H9 (cell line): ENCODE results near the gene DHPS. TPM values are rescaled to one million over a fixed set of nuclear protein-coding genes. Genes with fewer than 3 reads are reported as not detected.

Source experiments
- DNase-seq: peaks from one replicate; pipeline ENCODE4 v3.0.0-alpha.2; 2017
- H2AFZ ChIP-seq: one replicate; pipeline ENCODE4 v1.6.1; 2013; ENCODE audit warnings: mild to moderate bottlenecking, low read length, control low read depth, moderate library complexity
- H2AK5ac ChIP-seq: 2 replicates; pipeline ENCODE4 v1.6.1; 2013; ENCODE audit warnings: low read length, control low read depth, mixed read lengths; ENCODE audit not compliant: insufficient read length
- H2BK120ac ChIP-seq: one replicate; pipeline ENCODE4 v1.6.1; 2013; ENCODE audit warnings: low read depth, mild to moderate bottlenecking, low read length, control low read depth, inconsistent platforms; ENCODE audit not compliant: poor library complexity, severe bottlenecking
- H2BK12ac ChIP-seq: 2 replicates; pipeline ENCODE4 v1.6.1; 2013; ENCODE audit warnings: low read length, control low read depth, mixed read lengths, low read depth; ENCODE audit not compliant: insufficient read length
- H2BK15ac ChIP-seq: 2 replicates; pipeline ENCODE4 v1.6.1; 2013; ENCODE audit warnings: low read depth, low read length, control low read depth
- H2BK20ac ChIP-seq: one replicate; pipeline ENCODE4 v1.6.1; 2013; ENCODE audit warnings: low read depth, mild to moderate bottlenecking, low read length, control low read depth, inconsistent platforms; ENCODE audit not compliant: poor library complexity, severe bottlenecking
- H2BK5ac ChIP-seq: 2 replicates; pipeline ENCODE4 v1.6.1; 2013; ENCODE audit warnings: low read length, control low read depth, mixed read lengths; ENCODE audit not compliant: insufficient read length
- H3K14ac ChIP-seq: 2 replicates; pipeline ENCODE4 v1.6.1; 2013; ENCODE audit warnings: low read length, control low read depth; ENCODE audit not compliant: insufficient read depth
- H3K18ac ChIP-seq: 2 replicates; pipeline ENCODE4 v1.6.1; 2013; ENCODE audit warnings: low read depth, mild to moderate bottlenecking, mixed read lengths, low read length, control low read depth; ENCODE audit not compliant: insufficient read length
- H3K23ac ChIP-seq: 2 replicates; pipeline ENCODE4 v1.6.1; 2013; ENCODE audit warnings: low read length, control low read depth, mixed read lengths, low read depth; ENCODE audit not compliant: insufficient read length
- H3K23me2 ChIP-seq: 2 replicates; pipeline ENCODE4 v1.6.1; 2013; ENCODE audit warnings: low read depth, mild to moderate bottlenecking, mixed read lengths, low read length, control low read depth; ENCODE audit not compliant: insufficient read length, poor library complexity, severe bottlenecking
- H3K27ac ChIP-seq: 2 replicates; pipeline ENCODE4 v1.5.1; 2013; ENCODE audit warnings: low read length, control low read depth, mixed read lengths, low read depth; ENCODE audit not compliant: insufficient read length
- H3K27me3 ChIP-seq: 2 replicates; pipeline ENCODE4 v1.6.1; 2013; ENCODE audit warnings: low read length, control low read depth, inconsistent platforms; ENCODE audit not compliant: insufficient read depth
- H3K4ac ChIP-seq: 2 replicates; pipeline ENCODE4 v1.6.1; 2013; ENCODE audit warnings: low read depth, mild to moderate bottlenecking, control low read depth, inconsistent platforms, low read length, moderate library complexity
- H3K4me1 ChIP-seq: 2 replicates; pipeline ENCODE4 v1.6.1; 2013; ENCODE audit warnings: low read length, control low read depth, inconsistent platforms; ENCODE audit not compliant: insufficient read depth
- H3K4me2 ChIP-seq: 2 replicates; pipeline ENCODE4 v1.6.1; 2013; ENCODE audit warnings: low read length, control low read depth, mixed read lengths; ENCODE audit not compliant: insufficient read length, insufficient read depth
- H3K56ac ChIP-seq: 2 replicates; pipeline ENCODE4 v1.6.1; 2013; ENCODE audit warnings: low read depth, mild to moderate bottlenecking, mixed read lengths, low read length, control low read depth; ENCODE audit not compliant: insufficient read length
- H3K79me1 ChIP-seq: 2 replicates; pipeline ENCODE4 v1.6.1; 2013; ENCODE audit warnings: low read depth, mild to moderate bottlenecking, moderate library complexity, low read length, control low read depth, inconsistent platforms; ENCODE audit not compliant: insufficient read depth, poor library complexity, severe bottlenecking
- H3K79me2 ChIP-seq: 2 replicates; pipeline ENCODE4 v1.6.1; 2013; ENCODE audit warnings: low read length, control low read depth, inconsistent platforms; ENCODE audit not compliant: insufficient read depth
- H3K9ac ChIP-seq: 2 replicates; pipeline ENCODE4 v1.6.1; 2013; ENCODE audit warnings: low read length, control low read depth, mixed read lengths; ENCODE audit not compliant: insufficient read length; ENCODE audit errors: extremely low read depth
- H3K9me3 ChIP-seq: one replicate; pipeline ENCODE4 v1.6.1; 2013; ENCODE audit warnings: low read depth, low read length, inconsistent platforms; ENCODE audit not compliant: control insufficient read depth
- H3T11ph ChIP-seq: one replicate; pipeline ENCODE4 v1.6.1; 2013; ENCODE audit warnings: mild to moderate bottlenecking, low read length, control low read depth, inconsistent platforms
- H4K20me1 ChIP-seq: one replicate; pipeline ENCODE4 v1.6.1; 2013; ENCODE audit not compliant: control insufficient read depth, insufficient read length, insufficient read depth
- H4K5ac ChIP-seq: 2 replicates; pipeline ENCODE4 v1.6.1; 2013; ENCODE audit warnings: low read depth, mild to moderate bottlenecking, mixed read lengths, low read length, control low read depth; ENCODE audit not compliant: insufficient read length
- H4K8ac ChIP-seq: replicated peaks from 2 replicates; pipeline ENCODE4 v1.6.1; 2013; ENCODE audit warnings: low read length, control low read depth, mixed read lengths, low read depth; ENCODE audit not compliant: insufficient read length
- H4K91ac ChIP-seq: 2 replicates; pipeline ENCODE4 v1.6.1; 2013; ENCODE audit warnings: low read depth, mild to moderate bottlenecking, moderate library complexity, mixed read lengths, low read length, control low read depth; ENCODE audit not compliant: insufficient read length
- H3K27ac Mint-ChIP-seq, 3 experiments: 2 replicates in 2 of 3; 3 replicates in 1 of 3; pipeline ENCODE4 v1.8.0; 2020 to 2021; ENCODE audit warnings: mixed read lengths in 3 of 3, mild to moderate bottlenecking in 1 of 3, moderate library complexity in 1 of 3
- H3K27me3 Mint-ChIP-seq: 2 replicates; pipeline ENCODE4 v1.8.0; 2021; ENCODE audit warnings: low read depth, mild to moderate bottlenecking, moderate library complexity, mixed read lengths
- H3K36me3 Mint-ChIP-seq, 3 experiments: 2 replicates in 2 of 3; 3 replicates in 1 of 3; pipeline ENCODE4 v1.8.0; 2020 to 2021; ENCODE audit warnings: low read depth in 3 of 3, mixed read lengths in 3 of 3; ENCODE audit not compliant: insufficient read depth in 1 of 3
- H3K4me1 Mint-ChIP-seq, 2 experiments: 2 replicates each; pipeline ENCODE4 v1.8.0; 2020; ENCODE audit warnings: mixed read lengths in 2 of 2
- H3K4me3 Mint-ChIP-seq, 2 experiments: 2 replicates in 1 of 2; 3 replicates in 1 of 2; pipeline ENCODE4 v1.8.0; 2020 to 2021; ENCODE audit warnings: mild to moderate bottlenecking in 2 of 2, mixed read lengths in 2 of 2, moderate library complexity in 1 of 2
- H3K9me3 Mint-ChIP-seq, 2 experiments: 2 replicates in 1 of 2; 3 replicates in 1 of 2; pipeline ENCODE4 v1.8.0; 2020; ENCODE audit warnings: mild to moderate bottlenecking in 2 of 2, mixed read lengths in 2 of 2, moderate library complexity in 1 of 2
- CTCF ChIP-seq: fragments of 200-600 bp; sonication (generic); conservative IDR thresholded peaks from 3 replicates; pipeline ENCODE4 v1.8.0; 2021; ENCODE audit warnings: antibody characterized with exemption, mild to moderate bottlenecking
- WGBS: extraction: QIAGEN DNeasy Blood & Tissue Kit; methylation state at CpG from one replicate; pipeline ENCODE4 v1.1.7; 2013; ENCODE audit warnings: missing lambda C conversion rate, low lambda C conversion rate, mixed read lengths; ENCODE audit not compliant: insufficient read length; ENCODE audit errors: extremely low coverage; 5-methylcytosine and 5-hydroxymethylcytosine counted together
- total RNA-seq: library from RNA; stranded (reverse); gene quantifications from 2 replicates; pipeline ENCODE4 v1.2.1, GENCODE V29; 2021

The DHPS gene
- total RNA-seq, 1 experiment from 2014 or later, result 94.9 TPM

- peak; percentile 96 for DNase-seq
- H3K4me3 Mint-ChIP-seq, result peak overlapping the region; percentile 37 to 93; a peak in 4 of 5 replicates
These were observed 17.0 kb downstream of the DHPS start for GRCh38 chr19:12664406-12665280.

More at GRCh38 chr19:12664406-12665280, 17.0 kb downstream of the DHPS start:
- H4K8ac ChIP-seq, result no peak overlapping the region
- no peak overlapping the region for H3K4ac ChIP-seq
- no peak overlapping the region for H3K14ac ChIP-seq
- H3K27me3 ChIP-seq, result no peaks in the 10 kb centered on the region
- no peak overlapping the region for H2AFZ ChIP-seq
- H3K79me1 ChIP-seq, result no peaks in the 10 kb centered on the region
- no peaks in the 10 kb centered on the region; the same call in 1 of the 2 replicates for H3K79me2 ChIP-seq
- no peak overlapping the region for H3T11ph ChIP-seq
- no peak overlapping the region for H3K18ac ChIP-seq
- H2BK12ac ChIP-seq, result no peak overlapping the region
- no peaks in the 10 kb centered on the region for H3K4me1 ChIP-seq
- WGBS, result no CpG with 5 or more reads among the region's 29 CpGs
- no peaks in the 10 kb centered on the region for H4K20me1 ChIP-seq
- H2BK15ac ChIP-seq, result no peak overlapping the region
- no peak overlapping the region for H3K27ac ChIP-seq
- peaks cover 6 to 39% (median 36%) of the 10 kb centered on the region in 3 experiments; a peak in 6 of 7 replicates for H3K36me3 Mint-ChIP-seq
- no peak for TF ChIP-seq CTCF
- peaks cover 2% of the 10 kb centered on the region for H3K27me3 Mint-ChIP-seq
- H2BK120ac ChIP-seq, result no peak overlapping the region
- no peak overlapping the region for H2BK20ac ChIP-seq
- no peaks in the 10 kb centered on the region for H3K9me3 ChIP-seq
- no peak overlapping the region for H3K23ac ChIP-seq
- peak overlapping the region in 1 of 3 experiments; percentile 36; a peak in 1 of 7 replicates for H3K27ac Mint-ChIP-seq
- H4K91ac ChIP-seq, result no peak overlapping the region
- H2BK5ac ChIP-seq, result no peak overlapping the region
- no peak overlapping the region for H2AK5ac ChIP-seq
- peaks cover 0 to 1% of the 10 kb centered on the region in 2 experiments; a peak in 2 of 5 replicates for H3K9me3 Mint-ChIP-seq
- H3K4me2 ChIP-seq, result no peak overlapping the region
- peaks cover 17% of the 10 kb centered on the region for H3K23me2 ChIP-seq
- no peak overlapping the region for H4K5ac ChIP-seq
- peaks cover 21 to 38% of the 10 kb centered on the region in 2 experiments for H3K4me1 Mint-ChIP-seq
- H3K9ac ChIP-seq, result no peak overlapping the region
- no peak overlapping the region for H3K56ac ChIP-seq
